GM18951 (cell line): ENCODE measurements around the gene PRLHR.

Experiments
- POLR2A ChIP-seq: IDR thresholded peaks from 4 replicates; pipeline ENCODE4 v1.6.1; 2011; ENCODE audit warnings: mild to moderate bottlenecking; ENCODE audit not compliant: insufficient read length, insufficient read depth; ENCODE audit errors: extremely low read depth
- in situ Hi-C: fragments of 300-500 bp; cut with MboI; formaldehyde crosslinking; loops from one replicate; pipeline ENCODE4 v1.12.0; 2022; ENCODE audit warnings: low sequenced_read_pairs, mixed read lengths, inconsistent platforms; ENCODE audit not compliant: unreplicated experiment

Gene PRLHR

DNA sequence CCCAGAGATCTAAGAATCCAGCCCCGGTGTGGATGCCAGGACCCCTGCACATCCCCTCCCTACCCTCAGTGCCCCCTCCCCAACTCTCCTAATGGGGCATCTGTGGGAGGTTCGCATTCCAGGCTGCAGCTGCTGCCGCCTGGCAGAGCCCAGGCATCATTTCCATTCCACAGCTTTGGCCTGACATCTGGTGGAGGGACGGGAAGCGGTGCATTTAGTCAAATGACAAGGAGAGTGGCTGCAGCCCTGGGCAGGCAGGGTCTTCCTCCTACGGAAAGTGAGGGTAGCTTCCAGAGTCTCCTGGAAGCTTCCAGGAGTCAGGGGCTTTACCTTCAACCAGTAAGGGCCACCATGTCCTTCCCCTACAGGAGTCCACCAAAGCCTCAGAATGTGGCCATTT is 30.8 kb downstream of the PRLHR start:
- TF ChIP-seq POLR2A: no peak
- in situ Hi-C loops: loop anchor here (10.0 kb wide), 1 partner anchor 150 kb away; no protein-coding TSS in a partner anchor

DNA sequence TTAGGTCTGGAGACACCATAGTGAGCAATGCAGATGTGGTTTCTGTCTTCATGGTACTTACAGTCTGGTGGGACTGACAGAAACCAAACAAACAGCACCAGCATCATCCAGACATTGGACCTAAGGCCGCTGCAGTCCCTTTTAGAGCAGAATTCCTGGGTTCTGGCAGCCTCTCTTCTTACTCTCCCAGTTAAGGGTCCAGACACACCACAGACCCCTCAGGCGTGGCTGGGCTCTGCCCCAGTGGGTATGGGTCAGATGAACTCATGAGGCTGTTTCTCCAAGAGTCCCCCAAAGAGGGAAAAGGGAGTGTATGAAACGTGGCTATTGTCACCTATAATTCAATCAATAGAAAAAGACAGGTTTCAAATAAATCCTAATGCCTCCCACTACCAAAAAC is 31.3 kb downstream of the PRLHR start:
- no peak for TF ChIP-seq POLR2A
- in situ Hi-C loops: loop anchor here (10.0 kb wide), 1 partner anchor 151 kb away; no protein-coding TSS in a partner anchor

DNA sequence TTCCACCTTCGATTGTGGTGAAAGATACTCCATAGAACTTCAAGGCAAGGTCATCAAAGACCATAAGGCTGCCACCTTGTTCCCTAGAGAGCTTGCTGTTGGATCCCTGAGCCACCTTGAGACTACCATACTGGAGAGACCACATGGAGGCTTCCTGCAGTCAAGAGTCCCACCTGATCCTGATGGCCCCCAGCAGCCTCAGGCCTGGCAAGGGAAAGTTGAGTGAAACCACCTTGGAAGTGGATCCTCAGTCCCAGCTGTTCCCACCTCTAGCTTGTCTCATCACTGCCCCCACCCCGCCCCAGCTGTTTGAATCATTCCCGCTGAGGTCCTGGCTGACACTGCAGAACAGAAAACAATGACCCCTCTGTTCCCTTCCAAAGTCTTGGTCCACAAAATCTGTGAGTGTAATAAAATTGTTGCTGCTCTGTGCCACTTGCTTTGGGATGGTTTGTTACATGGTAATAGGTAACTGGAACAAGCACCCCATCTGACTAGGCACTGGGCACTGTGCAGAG is 32.0 kb downstream of the PRLHR start:
- TF ChIP-seq POLR2A: no peak
- in situ Hi-C loops: loop anchor here (10.0 kb wide), 1 partner anchor 151 kb away; no protein-coding TSS in a partner anchor

DNA sequence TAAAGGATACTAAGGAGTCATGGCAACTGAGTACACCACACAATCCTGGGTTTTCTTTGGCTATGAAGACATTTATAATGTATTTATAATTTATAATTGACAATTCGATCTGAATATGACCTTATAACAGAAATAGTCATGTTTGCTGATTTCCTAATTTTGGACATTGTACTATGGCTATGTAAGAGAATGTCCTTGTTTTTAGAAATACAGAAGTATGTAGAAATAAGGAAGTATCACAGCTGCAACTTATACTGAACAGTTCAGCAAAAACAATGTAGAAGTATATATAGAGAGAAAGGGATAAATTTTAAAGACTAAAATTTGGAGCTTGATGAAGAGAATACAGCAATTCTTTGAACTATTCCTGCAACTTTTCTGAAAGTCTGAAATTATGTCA is 32.6 kb downstream of the PRLHR start:
- in situ Hi-C loops: loop anchor here (10.0 kb wide), 1 partner anchor 152 kb away; no protein-coding TSS in a partner anchor
- no peak for TF ChIP-seq POLR2A

DNA sequence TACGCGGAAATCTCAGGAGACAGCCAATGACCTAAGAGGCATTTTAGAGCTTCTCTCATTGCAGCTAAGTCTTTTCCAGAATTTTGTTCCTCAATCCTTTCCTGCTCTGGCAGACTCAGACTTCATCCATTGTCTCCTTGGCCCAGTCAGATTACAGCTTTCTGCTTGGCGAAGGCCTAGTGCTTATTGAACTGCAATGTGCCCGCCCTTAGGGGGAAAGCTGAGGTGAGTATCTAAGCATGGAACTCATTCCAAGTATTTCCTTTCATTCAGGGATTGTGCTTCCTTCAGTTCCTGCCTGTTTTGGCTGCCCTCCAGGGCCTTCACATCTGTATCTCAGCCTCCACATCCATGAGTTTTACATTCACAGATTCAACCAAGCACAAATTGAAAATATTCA is 37.5 kb downstream of the PRLHR start:
- no peak for TF ChIP-seq POLR2A
- in situ Hi-C loops: no loop called here

DNA sequence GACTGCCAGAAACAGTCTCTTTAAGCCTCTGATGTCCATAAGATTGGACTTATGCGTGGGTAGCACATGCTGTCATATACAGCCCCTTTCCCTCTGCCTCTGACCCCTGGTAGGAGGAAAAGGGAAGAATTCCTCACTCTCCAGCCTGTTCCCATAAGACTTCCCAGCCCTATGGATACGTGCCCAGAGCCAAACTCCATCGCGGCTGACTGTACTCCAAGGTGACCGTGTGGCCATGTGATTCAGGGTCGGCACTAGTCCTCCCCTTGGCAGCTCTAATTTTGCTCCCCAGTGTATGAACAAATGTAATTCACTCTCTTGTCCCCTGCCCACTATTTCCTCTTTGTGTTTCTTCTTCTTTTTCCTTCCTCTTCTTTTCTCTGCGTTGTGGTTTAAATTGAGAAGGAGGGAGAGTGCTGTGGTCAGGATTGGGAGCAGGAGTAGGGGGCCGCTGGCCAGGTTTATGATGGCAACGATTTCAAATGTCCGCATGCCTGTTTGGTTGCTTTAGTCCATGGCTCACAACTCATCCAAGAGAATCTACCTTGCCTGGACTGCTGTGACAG is 43.8 kb downstream of the PRLHR start:
- TF ChIP-seq POLR2A: no peak
- in situ Hi-C loops: no loop called here

DNA sequence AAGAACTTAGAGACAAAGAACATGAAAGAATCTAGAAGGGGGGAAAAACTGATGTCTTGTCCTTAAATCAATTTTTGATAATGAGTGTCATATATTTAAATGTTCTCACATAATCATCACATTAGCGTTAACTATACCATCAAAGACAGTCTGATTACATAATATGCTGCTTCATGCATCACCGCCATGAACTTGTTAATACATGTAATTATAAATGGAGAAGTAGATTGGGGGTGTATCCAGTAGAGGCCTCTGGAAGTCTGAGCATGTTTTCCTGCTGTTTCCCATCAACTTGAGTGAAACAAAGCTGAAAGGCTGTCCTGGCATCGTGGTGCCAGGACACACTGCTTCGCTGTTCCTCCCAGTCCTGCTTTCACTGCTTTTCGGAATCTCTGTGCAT is 48.2 kb downstream of the PRLHR start:
- in situ Hi-C loops: no loop called here
- no peak for TF ChIP-seq POLR2A

DNA sequence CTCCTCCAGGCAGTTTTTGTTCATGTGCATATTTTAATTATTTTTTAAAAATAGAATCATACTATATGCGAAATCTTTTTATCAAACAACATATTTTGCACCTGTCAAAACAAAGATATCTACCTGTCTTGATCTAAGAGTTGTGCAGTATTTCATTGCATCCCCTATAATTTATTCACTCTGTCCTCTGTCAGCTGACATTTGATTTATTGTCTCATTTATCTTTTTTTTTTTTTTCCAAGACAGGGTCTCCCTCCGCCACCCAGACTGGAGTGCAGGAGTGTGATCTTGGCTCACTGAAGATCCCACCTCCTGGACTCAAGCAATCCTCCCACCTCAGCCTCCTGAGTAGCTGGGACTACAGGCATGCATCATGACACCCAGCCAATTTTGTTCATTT is 49.0 kb downstream of the PRLHR start:
- no peak for TF ChIP-seq POLR2A
- in situ Hi-C loops: no loop called here

DNA sequence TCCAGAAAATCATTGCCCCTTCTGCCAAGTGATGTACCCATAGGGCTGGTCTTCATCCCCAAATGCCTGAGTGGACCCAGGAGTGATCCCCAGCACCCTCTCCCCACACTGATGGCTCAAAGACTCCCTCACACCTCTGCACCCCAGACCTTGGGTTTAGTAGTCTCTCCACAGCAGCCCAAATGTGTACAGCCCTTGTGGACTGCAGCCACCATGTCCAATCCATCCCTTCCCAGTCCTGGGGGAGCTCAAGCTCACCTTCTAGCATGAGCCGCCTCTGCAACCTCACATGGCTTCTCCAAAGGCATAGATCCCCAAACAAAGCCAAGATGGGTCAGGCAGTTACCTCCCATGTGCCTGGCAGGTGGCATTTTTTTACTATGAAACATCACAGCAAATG is 50.1 kb downstream of the PRLHR start:
- in situ Hi-C loops: no loop called here
- no peak for TF ChIP-seq POLR2A

DNA sequence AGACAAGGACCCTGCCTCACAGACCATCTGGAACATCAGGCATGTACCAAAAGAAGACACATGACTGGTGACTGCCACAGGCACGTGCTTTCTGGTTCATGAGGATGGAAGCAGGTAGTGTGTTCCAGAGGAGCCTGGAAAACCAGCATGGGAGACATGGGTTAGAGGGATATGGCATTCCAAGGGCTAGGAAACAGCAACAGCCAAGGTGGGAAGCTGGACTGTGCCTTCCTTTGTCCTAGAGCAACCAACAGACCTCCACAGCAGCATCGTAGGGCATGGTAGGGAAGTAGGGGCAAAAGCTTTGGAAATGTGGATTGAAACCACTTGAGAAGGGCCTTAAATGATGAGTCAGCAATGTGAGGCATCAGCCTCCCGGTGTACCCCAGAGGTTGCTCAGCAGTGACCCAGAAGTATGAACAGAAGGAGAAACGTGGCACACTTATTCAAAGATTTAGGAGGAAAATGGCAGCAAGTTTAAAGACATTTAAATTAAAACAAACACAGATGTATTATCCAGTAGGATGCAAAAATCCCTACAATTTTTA is 51.0 kb downstream of the PRLHR start:
- in situ Hi-C loops: no loop called here
- no peak for TF ChIP-seq POLR2A

DNA sequence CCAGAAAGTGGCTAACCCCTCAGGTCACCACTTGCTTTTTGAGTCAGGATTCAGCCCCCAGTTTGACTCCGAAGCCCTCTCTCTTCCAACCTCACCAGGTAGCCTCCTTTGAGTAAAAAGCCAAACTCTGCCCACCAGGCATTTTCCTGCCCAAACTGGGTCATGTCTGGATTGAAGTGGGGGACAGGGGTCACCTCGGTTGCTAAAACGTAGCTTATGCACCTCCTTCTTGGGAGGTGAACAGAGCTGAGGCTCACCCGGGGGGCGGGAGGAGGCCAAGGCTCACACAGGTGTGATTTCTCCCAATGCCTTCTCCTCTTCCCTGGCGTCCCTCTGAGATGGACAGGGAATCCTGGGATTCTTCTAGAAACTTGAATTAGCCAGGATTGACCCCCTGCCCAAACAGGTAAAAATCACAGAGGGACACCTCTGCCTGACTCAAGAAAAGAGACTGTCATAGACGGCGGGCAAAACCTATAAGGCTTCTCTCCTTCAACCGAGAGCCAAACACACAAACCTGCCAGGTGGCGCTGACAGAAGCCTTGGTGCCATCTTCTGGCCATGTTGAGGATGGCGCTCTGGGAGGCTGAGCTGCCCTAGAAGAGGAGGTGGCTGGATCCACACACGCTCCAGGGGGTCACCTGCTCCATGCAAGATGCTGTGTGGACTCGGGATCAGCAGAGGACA is 51.6 kb downstream of the PRLHR start:
- no peak for TF ChIP-seq POLR2A
- in situ Hi-C loops: no loop called here

DNA sequence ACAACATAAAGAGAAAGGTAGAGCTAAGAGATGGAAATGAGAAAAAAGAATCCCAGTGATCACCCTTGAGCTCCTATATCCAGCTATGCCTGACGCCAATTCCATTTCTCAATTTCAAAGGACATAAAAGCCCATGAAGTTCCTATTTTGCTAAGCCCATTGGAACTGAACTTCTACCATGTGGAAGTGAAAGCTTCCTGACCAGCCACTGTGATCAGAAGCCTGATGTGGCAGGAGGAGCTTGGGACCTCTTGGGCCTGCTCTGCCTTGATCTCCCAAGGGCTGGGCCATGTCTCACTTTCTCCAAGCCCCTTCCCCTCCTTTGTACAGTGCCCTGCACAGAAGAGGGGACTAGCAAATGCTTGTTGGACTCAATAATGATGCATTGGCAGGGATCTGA is 52.7 kb downstream of the PRLHR start:
- TF ChIP-seq POLR2A: no peak
- in situ Hi-C loops: no loop called here

DNA sequence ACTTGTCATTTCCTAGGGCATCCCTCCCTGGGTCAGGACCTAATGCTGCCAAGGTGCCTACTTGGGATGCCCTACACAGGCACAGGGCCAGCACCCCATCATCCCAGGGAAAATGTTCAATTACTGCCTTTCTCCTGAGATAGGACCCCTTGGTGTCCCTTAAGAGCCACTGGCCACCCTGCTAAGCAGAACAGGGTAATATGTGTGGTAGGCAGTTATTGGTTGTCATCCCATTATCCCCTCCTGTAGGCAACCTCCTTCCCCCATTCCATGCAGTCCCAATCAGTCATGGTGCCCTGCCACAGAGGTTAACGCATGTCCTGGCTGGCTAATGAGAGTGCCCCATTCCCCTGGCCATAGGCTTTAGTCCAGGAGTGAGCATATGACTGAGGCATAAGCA is 53.2 kb downstream of the PRLHR start:
- in situ Hi-C loops: no loop called here

DNA sequence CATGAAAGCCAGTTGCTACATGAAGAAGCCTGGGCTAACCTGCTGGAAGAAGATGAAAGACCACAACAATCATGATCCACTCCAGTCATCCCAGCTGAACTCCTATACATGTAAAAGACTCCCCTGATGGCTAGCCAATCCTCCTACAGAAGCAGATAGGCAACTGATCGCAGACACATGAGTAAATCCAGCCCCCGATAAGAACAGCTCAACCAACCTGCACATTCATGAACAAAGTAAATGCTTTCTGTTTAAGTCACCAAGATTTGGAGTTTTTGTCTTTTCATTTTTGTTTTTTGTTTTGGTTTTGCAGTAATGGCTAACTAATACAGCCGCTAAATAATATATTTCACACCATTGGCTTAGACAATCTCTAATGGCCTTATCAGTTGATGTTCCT is 53.7 kb downstream of the PRLHR start:
- TF ChIP-seq POLR2A: no peak
- in situ Hi-C loops: no loop called here

More for the DNA sequence above, 53.2 kb downstream of the PRLHR start:
- TF ChIP-seq POLR2A: no peak
